HG03139 (cell line): Measurements from ENCODE around the gene CCR2.
"Not testable (repeated sequence)": the region's sequence is repeated elsewhere in the genome, so short reads cannot be mapped to it uniquely, and the experiment has no call there.

Experiments
- ATAC-seq: cut with Tn5 transposase; IDR thresholded peaks from one replicate; pipeline ENCODE4 v1.9.1; 2021; ENCODE audit not compliant: unreplicated experiment

CCR2 gene

DNA sequence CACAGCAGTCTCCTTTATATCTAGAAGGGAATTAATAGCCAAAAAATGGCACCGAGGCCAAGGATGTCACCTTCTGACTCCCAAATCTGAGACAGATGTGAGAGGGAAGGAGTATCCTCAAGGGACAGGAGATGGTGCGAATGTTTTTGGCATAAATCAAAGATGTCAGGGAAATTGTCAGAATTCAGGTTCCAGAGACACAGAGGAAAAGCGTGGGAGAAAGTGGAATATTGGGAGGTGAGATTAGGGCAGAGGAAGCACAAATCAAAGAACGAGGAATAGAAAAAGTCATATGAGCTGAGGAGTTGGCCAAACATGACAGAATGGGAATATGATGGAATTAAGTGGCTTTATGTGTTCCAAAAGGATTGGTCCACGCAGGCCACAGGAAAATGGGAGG is 46.9 kb downstream of the CCR2 start:
- no peak for ATAC-seq

DNA sequence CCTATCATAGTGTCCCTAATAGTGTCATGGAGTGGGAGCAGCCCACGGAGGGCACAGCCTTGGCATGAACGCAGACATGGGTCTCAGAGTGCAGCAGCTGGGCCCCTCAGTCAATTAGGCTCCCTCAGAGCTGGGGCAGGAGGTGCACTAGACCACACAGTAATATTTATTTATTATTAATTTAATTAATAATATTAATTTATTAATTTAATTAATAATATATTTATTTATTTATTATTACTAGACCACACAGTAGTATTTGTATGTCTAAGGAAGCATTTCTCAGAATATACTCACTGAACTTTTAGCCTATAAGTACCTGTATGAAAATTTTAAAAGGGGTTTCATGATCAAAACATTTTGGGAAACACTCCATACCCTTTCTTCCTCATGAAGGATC is 47.7 kb downstream of the CCR2 start:
- no peak for ATAC-seq

DNA sequence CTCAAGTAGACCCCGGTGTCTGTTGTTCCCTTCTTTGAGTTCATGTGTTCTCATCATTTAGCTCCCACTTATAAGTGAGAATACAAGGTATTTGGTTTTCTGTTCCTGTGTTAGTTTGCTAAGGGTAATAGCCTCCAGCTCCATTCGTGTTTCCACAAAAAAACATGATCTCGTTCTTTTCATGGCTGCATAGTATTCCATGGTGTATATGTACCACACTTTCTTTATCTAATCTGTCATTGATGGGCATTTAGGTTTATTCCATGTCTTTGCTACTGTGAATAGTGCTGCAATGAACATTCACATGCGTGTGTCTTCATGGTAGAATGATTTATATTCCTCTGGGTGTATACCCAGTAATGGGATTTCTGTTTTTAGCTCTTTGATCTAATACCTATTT is 49.0 kb downstream of the CCR2 start:
- not testable (repeated sequence) for ATAC-seq

- ATAC-seq, result no peak
Observed at GRCh38 chr3:46405301-46406019, 51.5 kb downstream of the CCR2 start.

DNA sequence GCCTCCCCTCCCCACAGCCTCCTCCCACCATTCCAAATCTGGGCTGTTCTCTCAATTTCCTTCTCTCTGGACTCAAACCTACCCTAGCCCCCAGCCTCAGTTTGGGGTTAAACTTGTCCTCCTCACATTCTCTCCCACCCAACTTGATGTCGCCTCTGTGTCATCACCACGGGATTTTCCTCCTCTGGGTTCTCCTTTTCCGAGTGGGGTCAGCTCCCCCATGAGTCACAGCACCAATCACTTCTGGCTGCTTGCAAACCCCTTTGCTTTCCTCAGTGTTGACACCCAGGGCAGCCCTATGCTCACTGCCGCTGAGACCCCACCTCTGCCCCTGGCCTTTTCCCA is 52.5 kb downstream of the CCR2 start:
- ATAC-seq, result no peak

DNA sequence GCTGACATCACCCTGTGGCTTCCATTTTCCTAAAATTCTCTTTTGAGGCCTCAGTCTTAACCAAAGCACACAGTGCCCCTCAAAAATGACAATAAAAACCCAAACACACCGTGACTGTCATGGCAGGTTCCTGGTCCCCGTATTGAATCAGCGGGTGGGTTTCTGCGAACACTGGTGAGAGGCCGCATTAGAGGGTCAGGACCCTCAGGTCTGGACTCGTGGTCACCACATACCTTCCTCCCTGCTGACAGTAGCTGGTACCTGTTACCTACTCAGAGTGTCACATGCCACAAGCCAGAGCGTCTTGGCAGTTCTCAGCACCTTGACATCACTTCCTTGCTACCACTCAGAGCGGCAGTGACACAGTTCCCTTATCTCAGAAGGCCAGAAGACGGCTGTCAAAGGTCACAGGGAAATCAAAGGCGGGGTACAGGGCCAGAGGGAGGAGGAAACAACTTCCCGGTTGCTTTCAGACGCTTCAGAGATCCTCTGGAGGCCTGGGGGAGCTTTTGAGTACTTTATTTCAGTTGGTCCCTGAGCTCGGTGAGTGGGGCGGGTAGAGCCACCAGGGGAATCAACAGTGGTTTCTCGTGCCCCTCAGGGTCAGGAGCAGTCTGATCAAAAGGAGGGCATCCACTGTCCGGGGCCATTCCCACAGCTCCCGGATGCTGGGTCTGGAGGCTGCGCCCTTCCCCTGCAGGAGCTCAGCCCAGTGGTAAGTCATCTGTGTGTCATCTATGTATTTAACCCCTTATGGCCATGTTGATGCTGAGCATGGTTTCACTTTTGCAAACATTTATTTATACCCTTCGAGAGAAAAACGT is 53.1 kb downstream of the CCR2 start, which contains the start of the genes CCR5AS and CCRL2:
TSS of gene CCR5AS (minus strand) at position 279 of the 824 bp plus-strand sequence.
TSS of gene CCRL2 (plus strand) at position 472 of the 824 bp plus-strand sequence. CDS start 821 bp downstream, outside the sequence.
- no peak for ATAC-seq

DNA sequence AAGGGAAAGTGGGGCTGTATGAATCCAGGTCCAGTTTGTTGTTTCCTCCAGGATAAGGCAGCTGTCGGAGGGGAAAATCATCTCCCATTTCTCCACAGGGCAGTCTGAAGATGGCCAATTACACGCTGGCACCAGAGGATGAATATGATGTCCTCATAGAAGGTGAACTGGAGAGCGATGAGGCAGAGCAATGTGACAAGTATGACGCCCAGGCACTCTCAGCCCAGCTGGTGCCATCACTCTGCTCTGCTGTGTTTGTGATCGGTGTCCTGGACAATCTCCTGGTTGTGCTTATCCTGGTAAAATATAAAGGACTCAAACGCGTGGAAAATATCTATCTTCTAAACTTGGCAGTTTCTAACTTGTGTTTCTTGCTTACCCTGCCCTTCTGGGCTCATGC is 54.1 kb downstream of the CCR2 start:
- ATAC-seq, result no peak

- no peak for ATAC-seq
Observed at GRCh38 chr3:46408853-46409252, 54.9 kb downstream of the CCR2 start.

GRCh38 chr3:46409739-46410489 is 56.0 kb downstream of the CCR2 start:
- no peak for ATAC-seq
